ENCODE data around the gene MSI2.

The MSI2 gene

GRCh38 chr17:57687642-57688041, 431.3 kb downstream of the MSI2 start (continued):
- TF ChIP-seq ZNF8 (CRISPR knock-in tag; IDR thresholded peaks at IDR 0.05) (peak; percentile 42), SNAI2 (CRISPR knock-in tag; IDR thresholded peaks at IDR 0.05) (no peak), CSDC2 (CRISPR knock-in tag; IDR thresholded peaks at IDR 0.05) (no peak), ZNF565 (CRISPR knock-in tag; conservative IDR thresholded peaks at IDR 0.05; ENCODE audit: low read depth) (no peak), PATZ1 (CRISPR knock-in tag; IDR thresholded peaks at IDR 0.05; ENCODE audit: borderline replicate concordance) (peak; percentile 23; the same call in 1 of the 2 replicates), ZFP3 (CRISPR knock-in tag; IDR thresholded peaks at IDR 0.05) (no peak), OSR1 (CRISPR knock-in tag; IDR thresholded peaks at IDR 0.05) (no peak), ZNF70 (CRISPR knock-in tag; IDR thresholded peaks at IDR 0.05) (no peak), RARB (CRISPR knock-in tag; IDR thresholded peaks at IDR 0.05) (peak; percentile 37; the same call in 1 of the 2 replicates), GLIS3 (CRISPR knock-in tag; IDR thresholded peaks at IDR 0.05) (no peak), ZC3H10 (CRISPR knock-in tag; IDR thresholded peaks at IDR 0.05) (no peak), BACH2 (CRISPR knock-in tag; IDR thresholded peaks at IDR 0.05; ENCODE audit: borderline replicate concordance) (no peak)
- TF ChIP-seq, protein P1, sequence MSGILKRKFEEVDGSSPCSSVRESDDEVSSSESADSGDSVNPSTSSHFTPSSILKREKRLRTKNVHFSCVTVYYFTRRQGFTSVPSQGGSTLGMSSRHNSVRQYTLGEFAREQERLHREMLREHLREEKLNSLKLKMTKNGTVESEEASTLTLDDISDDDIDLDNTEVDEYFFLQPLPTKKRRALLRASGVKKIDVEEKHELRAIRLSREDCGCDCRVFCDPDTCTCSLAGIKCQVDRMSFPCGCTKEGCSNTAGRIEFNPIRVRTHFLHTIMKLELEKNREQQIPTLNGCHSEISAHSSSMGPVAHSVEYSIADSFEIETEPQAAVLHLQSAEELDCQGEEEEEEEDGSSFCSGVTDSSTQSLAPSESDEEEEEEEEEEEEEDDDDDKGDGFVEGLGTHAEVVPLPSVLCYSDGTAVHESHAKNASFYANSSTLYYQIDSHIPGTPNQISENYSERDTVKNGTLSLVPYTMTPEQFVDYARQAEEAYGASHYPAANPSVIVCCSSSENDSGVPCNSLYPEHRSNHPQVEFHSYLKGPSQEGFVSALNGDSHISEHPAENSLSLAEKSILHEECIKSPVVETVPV (CRISPR knock-in tag; IDR thresholded peaks at IDR 0.05), result no peak; the same call in 1 of the 2 replicates
- TF ChIP-seq, protein P2, sequence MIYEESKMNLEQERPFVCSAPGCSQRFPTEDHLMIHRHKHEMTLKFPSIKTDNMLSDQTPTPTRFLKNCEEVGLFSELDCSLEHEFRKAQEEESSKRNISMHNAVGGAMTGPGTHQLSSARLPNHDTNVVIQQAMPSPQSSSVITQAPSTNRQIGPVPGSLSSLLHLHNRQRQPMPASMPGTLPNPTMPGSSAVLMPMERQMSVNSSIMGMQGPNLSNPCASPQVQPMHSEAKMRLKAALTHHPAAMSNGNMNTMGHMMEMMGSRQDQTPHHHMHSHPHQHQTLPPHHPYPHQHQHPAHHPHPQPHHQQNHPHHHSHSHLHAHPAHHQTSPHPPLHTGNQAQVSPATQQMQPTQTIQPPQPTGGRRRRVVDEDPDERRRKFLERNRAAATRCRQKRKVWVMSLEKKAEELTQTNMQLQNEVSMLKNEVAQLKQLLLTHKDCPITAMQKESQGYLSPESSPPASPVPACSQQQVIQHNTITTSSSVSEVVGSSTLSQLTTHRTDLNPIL (CRISPR knock-in tag; IDR thresholded peaks at IDR 0.05; ENCODE audit: low read depth), result peak; percentile 68; the same call in 1 of the 2 replicates

DNA sequence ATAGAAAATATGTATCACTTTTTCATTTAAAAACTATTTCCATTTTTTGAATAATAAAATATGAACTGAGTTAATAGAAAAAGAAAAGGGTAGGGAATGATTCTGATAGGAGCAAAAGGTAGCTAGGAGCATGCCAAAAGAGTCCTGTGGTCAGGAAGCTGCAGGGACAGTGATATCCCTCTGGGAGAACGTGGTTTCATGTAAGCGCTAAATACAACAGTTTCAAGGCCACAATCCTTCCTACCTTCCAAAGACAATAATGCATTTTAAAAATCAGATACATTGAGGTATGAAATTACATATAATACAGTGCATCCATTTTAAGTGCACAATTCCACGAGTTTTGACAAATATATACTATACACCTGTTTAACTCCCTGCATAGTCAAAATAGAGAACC, 432.9 kb downstream of the MSI2 start:
- no peak for ATAC-seq
- TF ChIP-seq ZNF70 (CRISPR knock-in tag; IDR thresholded peaks at IDR 0.05), result no peak
- no peak for TF ChIP-seq CSDC2 (CRISPR knock-in tag; IDR thresholded peaks at IDR 0.05)
- TF ChIP-seq ZNF565 (CRISPR knock-in tag; conservative IDR thresholded peaks at IDR 0.05; ENCODE audit: low read depth), result no peak
- TF ChIP-seq PATZ1 (CRISPR knock-in tag; IDR thresholded peaks at IDR 0.05; ENCODE audit: borderline replicate concordance), result no peak
- no peak for TF ChIP-seq ZC3H10 (CRISPR knock-in tag; IDR thresholded peaks at IDR 0.05)
- TF ChIP-seq, protein P1 (CRISPR knock-in tag; IDR thresholded peaks at IDR 0.05), result no peak
- TF ChIP-seq PPARA (CRISPR knock-in tag; IDR thresholded peaks at IDR 0.05; ENCODE audit: borderline replicate concordance), result no peak
- no peak for TF ChIP-seq RARB (CRISPR knock-in tag; IDR thresholded peaks at IDR 0.05)
- TF ChIP-seq BACH2 (CRISPR knock-in tag; IDR thresholded peaks at IDR 0.05; ENCODE audit: borderline replicate concordance), result no peak
- TF ChIP-seq, protein P3, sequence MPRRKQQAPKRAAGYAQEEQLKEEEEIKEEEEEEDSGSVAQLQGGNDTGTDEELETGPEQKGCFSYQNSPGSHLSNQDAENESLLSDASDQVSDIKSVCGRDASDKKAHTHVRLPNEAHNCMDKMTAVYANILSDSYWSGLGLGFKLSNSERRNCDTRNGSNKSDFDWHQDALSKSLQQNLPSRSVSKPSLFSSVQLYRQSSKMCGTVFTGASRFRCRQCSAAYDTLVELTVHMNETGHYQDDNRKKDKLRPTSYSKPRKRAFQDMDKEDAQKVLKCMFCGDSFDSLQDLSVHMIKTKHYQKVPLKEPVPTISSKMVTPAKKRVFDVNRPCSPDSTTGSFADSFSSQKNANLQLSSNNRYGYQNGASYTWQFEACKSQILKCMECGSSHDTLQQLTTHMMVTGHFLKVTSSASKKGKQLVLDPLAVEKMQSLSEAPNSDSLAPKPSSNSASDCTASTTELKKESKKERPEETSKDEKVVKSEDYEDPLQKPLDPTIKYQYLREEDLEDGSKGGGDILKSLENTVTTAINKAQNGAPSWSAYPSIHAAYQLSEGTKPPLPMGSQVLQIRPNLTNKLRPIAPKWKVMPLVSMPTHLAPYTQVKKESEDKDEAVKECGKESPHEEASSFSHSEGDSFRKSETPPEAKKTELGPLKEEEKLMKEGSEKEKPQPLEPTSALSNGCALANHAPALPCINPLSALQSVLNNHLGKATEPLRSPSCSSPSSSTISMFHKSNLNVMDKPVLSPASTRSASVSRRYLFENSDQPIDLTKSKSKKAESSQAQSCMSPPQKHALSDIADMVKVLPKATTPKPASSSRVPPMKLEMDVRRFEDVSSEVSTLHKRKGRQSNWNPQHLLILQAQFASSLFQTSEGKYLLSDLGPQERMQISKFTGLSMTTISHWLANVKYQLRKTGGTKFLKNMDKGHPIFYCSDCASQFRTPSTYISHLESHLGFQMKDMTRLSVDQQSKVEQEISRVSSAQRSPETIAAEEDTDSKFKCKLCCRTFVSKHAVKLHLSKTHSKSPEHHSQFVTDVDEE (CRISPR knock-in tag; IDR thresholded peaks at IDR 0.05), result no peak
- no peak for TF ChIP-seq TCF4 (CRISPR knock-in tag; IDR thresholded peaks at IDR 0.05; ENCODE audit: borderline replicate concordance)
- TF ChIP-seq, protein P2 (CRISPR knock-in tag; IDR thresholded peaks at IDR 0.05; ENCODE audit: low read depth), result no peak
- no peak for TF ChIP-seq TOX (CRISPR knock-in tag; IDR thresholded peaks at IDR 0.05; ENCODE audit: borderline replicate concordance)
- no peak for TF ChIP-seq ZNF8 (CRISPR knock-in tag; IDR thresholded peaks at IDR 0.05)
- no peak for TF ChIP-seq OSR1 (CRISPR knock-in tag; IDR thresholded peaks at IDR 0.05)
